GM12874 (cell line): ENCODE results near the gene DDX27.

Experiments used
- CTCF ChIP-seq: IDR thresholded peaks from 2 replicates; pipeline ENCODE4 v1.5.1; 2011; ENCODE audit warnings: low read depth, mild to moderate bottlenecking, control low read depth, low read length, moderate library complexity; ENCODE audit not compliant: insufficient read depth

The DDX27 gene

GRCh38 chr20:49285233-49285668, 66.0 kb downstream of the DDX27 start:
- no peak for TF ChIP-seq CTCF

GRCh38 chr20:49285813-49286494, 66.7 kb downstream of the DDX27 start:
- no peak for TF ChIP-seq CTCF

- no peak for TF ChIP-seq CTCF
Observed at GRCh38 chr20:49286689-49287551, 67.7 kb downstream of the DDX27 start.

- no peak for TF ChIP-seq CTCF
Observed at GRCh38 chr20:49287555-49288249, 68.5 kb downstream of the DDX27 start.

GRCh38 chr20:49288250-49288751, 69.1 kb downstream of the DDX27 start:
- TF ChIP-seq CTCF: no peak

- no peak for TF ChIP-seq CTCF
Observed at GRCh38 chr20:49288784-49289696, 69.8 kb downstream of the DDX27 start.
